Erythroblast (primary cell): ENCODE measurements around the gene NISCH.

ENCODE experiments used
- DNase-seq, 2 experiments: peaks; one replicate each; lab custom pipeline; 2025; lab: John Stamatoyannopoulos, UW
- GATA1 ChIP-seq: IDR thresholded peaks from 2 replicates; pipeline ENCODE4 v1.6.1; 2011; ENCODE audit warnings: low read depth, mild to moderate bottlenecking, control low read depth, low read length, moderate library complexity
- POLR2A ChIP-seq: IDR thresholded peaks from 2 replicates; pipeline ENCODE4 v1.6.1; 2011; ENCODE audit warnings: mild to moderate bottlenecking, low read length

The NISCH gene

GRCh38 chr3:52447512-52448355 lies 7.7 kb upstream of the NISCH start:
- DNase-seq, result no peak

GRCh38 chr3:52450489-52451236 lies 4.7 kb upstream of the NISCH start:
- no peak for TF ChIP-seq POLR2A
- TF ChIP-seq GATA1, result no peak
- no peak for DNase-seq

More at GRCh38 chr3:52447512-52448355, 7.7 kb upstream of the NISCH start:
- TF ChIP-seq POLR2A (no peak), GATA1 (no peak)

- no peak for TF ChIP-seq POLR2A
- DNase-seq, result no peak
These were observed 3.9 kb upstream of the NISCH start for GRCh38 chr3:52451237-52452083.

GRCh38 chr3:52452126-52452525 lies 3.3 kb upstream of the NISCH start:
- no peak for DNase-seq
- TF ChIP-seq GATA1 (no peak), POLR2A (no peak)

- no peak for TF ChIP-seq GATA1
- DNase-seq, result no peak
These were observed 2.7 kb upstream of the NISCH start for GRCh38 chr3:52452570-52453221.

GRCh38 chr3:52453496-52454249 lies 1.7 kb upstream of the NISCH start, which contains the start of gene TNNC1:
Gene TNNC1, minus strand, starts transcription at chr3:52454041. Its CDS starts 26 bp downstream, at chr3:52454015.
- TF ChIP-seq GATA1, result no peak
- no peak for TF ChIP-seq POLR2A
- DNase-seq, result no peak

- TF ChIP-seq POLR2A (no peak), GATA1 (no peak)
These were observed 1.0 kb upstream of the NISCH start for GRCh38 chr3:52454250-52454937.

GRCh38 chr3:52454938-52455282 lies 494 bp upstream of the NISCH start:
- TF ChIP-seq GATA1, result no peak
- no peak for TF ChIP-seq POLR2A
- no peak for DNase-seq

More at GRCh38 chr3:52454250-52454937, 1.0 kb upstream of the NISCH start:
- DNase-seq, result peak in 1 of 2 experiments; percentile 40

GRCh38 chr3:52456169-52456799 lies 880 bp downstream of the NISCH start:
- TF ChIP-seq POLR2A (no peak), GATA1 (no peak)
- peak in 1 of 2 experiments; percentile 31 for DNase-seq

- TF ChIP-seq POLR2A, result no peak
- no peak for TF ChIP-seq GATA1
- DNase-seq, result peak in 1 of 2 experiments; percentile 27
These were observed 1.4 kb downstream of the NISCH start for GRCh38 chr3:52456800-52457183.

- no peak for DNase-seq
- no peak for TF ChIP-seq GATA1
- no peak for TF ChIP-seq POLR2A
These were observed 2.8 kb downstream of the NISCH start for GRCh38 chr3:52458031-52458760.
